ENCODE measurements around the gene PSME1. TPM values are rescaled to one million over a fixed set of nuclear protein-coding genes. Genes with fewer than 3 reads are reported as not detected.

The PSME1 gene
- total and polyA plus RNA-seq, 2 of the 13 experiments (the other 11 are each of a cell fraction or from before 2014, with no cell fraction given) = 159 to 608 TPM

DNA sequence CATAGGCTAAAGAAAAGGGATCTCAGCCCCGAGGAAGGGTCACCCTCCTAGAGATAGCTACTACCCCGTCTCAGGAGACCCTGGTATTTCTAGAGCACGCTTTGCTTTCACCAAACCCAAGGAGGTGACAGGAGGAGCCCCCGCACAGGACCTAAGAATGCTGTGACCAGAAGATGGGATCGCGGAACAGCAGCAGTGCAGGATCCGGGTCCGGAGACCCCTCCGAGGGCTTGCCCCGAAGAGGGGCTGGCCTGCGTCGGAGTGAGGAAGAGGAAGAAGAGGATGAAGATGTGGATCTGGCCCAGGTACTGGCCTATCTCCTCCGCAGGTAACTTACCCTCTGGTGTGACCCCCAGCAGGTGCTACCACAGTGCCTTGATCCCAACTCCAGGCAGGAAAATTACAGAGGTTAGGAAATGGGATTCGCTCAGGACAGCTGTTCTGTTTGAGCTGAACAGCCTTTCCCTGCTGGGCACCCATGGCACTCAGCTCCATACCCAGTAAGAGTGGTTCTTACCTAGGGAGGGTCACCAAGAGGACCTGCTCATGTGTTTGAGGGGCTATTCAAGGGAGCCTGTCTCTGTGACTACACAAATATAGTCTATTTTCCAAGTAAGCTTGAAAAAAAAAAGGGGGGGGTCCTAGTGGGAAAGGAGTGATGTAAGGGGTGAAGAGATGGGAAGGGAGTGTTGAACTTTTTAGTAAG lies 20.4 kb upstream of the PSME1 start (continued):
- TF ChIP-seq ZNF558 (CRISPR knock-in tag; IDR thresholded peaks at IDR 0.05; ENCODE audit: borderline replicate concordance) (no peak), TCF7 (IDR thresholded peaks at IDR 0.05; ENCODE audit: low read depth) (no peak), ZNF629 (CRISPR knock-in tag; conservative IDR thresholded peaks at IDR 0.05) (0 out of 2 replicates have a peak, but pooled peaks have one; percentile 11), NRL (CRISPR knock-in tag; IDR thresholded peaks at IDR 0.05; ENCODE audit: borderline replicate concordance) (peak; percentile 90), RXRB (CRISPR knock-in tag; IDR thresholded peaks at IDR 0.05; ENCODE audit: borderline replicate concordance) (no peak), YEATS4 (CRISPR knock-in tag; IDR thresholded peaks at IDR 0.05; ENCODE audit: borderline replicate concordance) (no peak), ZNF775 (CRISPR knock-in tag; IDR thresholded peaks at IDR 0.05; ENCODE audit: borderline replicate concordance) (no peak), JUND (CRISPR knock-in tag; IDR thresholded peaks at IDR 0.05) (no peak), KDM3A (CRISPR knock-in tag; IDR thresholded peaks at IDR 0.05; ENCODE audit: low read depth) (0 out of 2 replicates have a peak, but pooled peaks have one; percentile 26), PAWR (CRISPR knock-in tag; IDR thresholded peaks at IDR 0.05; ENCODE audit: borderline replicate concordance) (no peak), REXO4 (CRISPR knock-in tag; IDR thresholded peaks at IDR 0.05; ENCODE audit: borderline replicate concordance) (no peak), ZBTB20 (CRISPR knock-in tag; IDR thresholded peaks at IDR 0.05; ENCODE audit: borderline replicate concordance, low read depth) (peak; percentile 84; the same call in 1 of the 2 replicates), SMAD9 (CRISPR knock-in tag; IDR thresholded peaks at IDR 0.05) (peak; percentile 20; the same call in 1 of the 2 replicates), ZIK1 (CRISPR knock-in tag; IDR thresholded peaks at IDR 0.05; ENCODE audit: borderline replicate concordance, low read depth) (peak; percentile 68; the same call in 1 of the 2 replicates), ZFP36 (IDR thresholded peaks at IDR 0.05; ENCODE audit: borderline replicate concordance, low read depth, low read length, partially characterized antibody) (no peak), CEBPZ (IDR thresholded peaks at IDR 0.05; ENCODE audit: low read length) (no peak)
- TF ChIP-seq, protein P1, sequence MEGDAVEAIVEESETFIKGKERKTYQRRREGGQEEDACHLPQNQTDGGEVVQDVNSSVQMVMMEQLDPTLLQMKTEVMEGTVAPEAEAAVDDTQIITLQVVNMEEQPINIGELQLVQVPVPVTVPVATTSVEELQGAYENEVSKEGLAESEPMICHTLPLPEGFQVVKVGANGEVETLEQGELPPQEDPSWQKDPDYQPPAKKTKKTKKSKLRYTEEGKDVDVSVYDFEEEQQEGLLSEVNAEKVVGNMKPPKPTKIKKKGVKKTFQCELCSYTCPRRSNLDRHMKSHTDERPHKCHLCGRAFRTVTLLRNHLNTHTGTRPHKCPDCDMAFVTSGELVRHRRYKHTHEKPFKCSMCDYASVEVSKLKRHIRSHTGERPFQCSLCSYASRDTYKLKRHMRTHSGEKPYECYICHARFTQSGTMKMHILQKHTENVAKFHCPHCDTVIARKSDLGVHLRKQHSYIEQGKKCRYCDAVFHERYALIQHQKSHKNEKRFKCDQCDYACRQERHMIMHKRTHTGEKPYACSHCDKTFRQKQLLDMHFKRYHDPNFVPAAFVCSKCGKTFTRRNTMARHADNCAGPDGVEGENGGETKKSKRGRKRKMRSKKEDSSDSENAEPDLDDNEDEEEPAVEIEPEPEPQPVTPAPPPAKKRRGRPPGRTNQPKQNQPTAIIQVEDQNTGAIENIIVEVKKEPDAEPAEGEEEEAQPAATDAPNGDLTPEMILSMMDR (CRISPR knock-in tag; IDR thresholded peaks at IDR 0.05) = 0 out of 2 replicates have a peak, but pooled peaks have one; percentile 10
- TF ChIP-seq, protein P2, sequence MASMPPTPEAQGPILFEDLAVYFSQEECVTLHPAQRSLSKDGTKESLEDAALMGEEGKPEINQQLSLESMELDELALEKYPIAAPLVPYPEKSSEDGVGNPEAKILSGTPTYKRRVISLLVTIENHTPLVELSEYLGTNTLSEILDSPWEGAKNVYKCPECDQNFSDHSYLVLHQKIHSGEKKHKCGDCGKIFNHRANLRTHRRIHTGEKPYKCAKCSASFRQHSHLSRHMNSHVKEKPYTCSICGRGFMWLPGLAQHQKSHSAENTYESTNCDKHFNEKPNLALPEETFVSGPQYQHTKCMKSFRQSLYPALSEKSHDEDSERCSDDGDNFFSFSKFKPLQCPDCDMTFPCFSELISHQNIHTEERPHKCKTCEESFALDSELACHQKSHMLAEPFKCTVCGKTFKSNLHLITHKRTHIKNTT (CRISPR knock-in tag; IDR thresholded peaks at IDR 0.05) = no peak
- TF ChIP-seq, protein P3, sequence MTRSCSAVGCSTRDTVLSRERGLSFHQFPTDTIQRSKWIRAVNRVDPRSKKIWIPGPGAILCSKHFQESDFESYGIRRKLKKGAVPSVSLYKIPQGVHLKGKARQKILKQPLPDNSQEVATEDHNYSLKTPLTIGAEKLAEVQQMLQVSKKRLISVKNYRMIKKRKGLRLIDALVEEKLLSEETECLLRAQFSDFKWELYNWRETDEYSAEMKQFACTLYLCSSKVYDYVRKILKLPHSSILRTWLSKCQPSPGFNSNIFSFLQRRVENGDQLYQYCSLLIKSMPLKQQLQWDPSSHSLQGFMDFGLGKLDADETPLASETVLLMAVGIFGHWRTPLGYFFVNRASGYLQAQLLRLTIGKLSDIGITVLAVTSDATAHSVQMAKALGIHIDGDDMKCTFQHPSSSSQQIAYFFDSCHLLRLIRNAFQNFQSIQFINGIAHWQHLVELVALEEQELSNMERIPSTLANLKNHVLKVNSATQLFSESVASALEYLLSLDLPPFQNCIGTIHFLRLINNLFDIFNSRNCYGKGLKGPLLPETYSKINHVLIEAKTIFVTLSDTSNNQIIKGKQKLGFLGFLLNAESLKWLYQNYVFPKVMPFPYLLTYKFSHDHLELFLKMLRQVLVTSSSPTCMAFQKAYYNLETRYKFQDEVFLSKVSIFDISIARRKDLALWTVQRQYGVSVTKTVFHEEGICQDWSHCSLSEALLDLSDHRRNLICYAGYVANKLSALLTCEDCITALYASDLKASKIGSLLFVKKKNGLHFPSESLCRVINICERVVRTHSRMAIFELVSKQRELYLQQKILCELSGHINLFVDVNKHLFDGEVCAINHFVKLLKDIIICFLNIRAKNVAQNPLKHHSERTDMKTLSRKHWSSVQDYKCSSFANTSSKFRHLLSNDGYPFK (CRISPR knock-in tag; IDR thresholded peaks at IDR 0.05; ENCODE audit: borderline replicate concordance) = peak; percentile 9; the same call in 1 of the 2 replicates

All from HepG2 (cell line).